ENCODE measurements around the gene CLMN.

- TF ChIP-seq POLR2A (IDR thresholded peaks at IDR 0.05; ENCODE audit: low read depth, low read length) (no peak), TAF1 (IDR thresholded peaks at IDR 0.05; ENCODE audit: low read depth, low read length) (no peak), POLR2AphosphoS5 (IDR thresholded peaks at IDR 0.05; ENCODE audit: low read depth, low read length) (no peak), PAX5 (IDR thresholded peaks at IDR 0.05; ENCODE audit: insufficient read depth, low read length, severe bottlenecking) (no peak), POU2F2 (IDR thresholded peaks at IDR 0.05; ENCODE audit: low read depth, low read length) (no peak)
Observed at GRCh38 chr14:95303552-95303951, 16.2 kb downstream of the CLMN start.

Measured in GM12891 (cell line).